DOHH2 (cell line): ENCODE results near the gene CRB3.

Experiments
- EZH2phosphoT487 ChIP-seq: fragments of 200-600 bp; sonication (generic); IDR thresholded peaks from 2 replicates; pipeline ENCODE4 v1.6.1; 2017; ENCODE audit warnings: borderline replicate concordance, mild to moderate bottlenecking, antibody characterized with exemption, low read length, moderate library complexity, mixed read lengths
- TF ChIP-seq, protein P1 (sequence below): fragments of 200-600 bp; sonication (generic); IDR thresholded peaks from one replicate; pipeline ENCODE4 v1.5.1; 2014; ENCODE audit warnings: antibody characterized with exemption, mild to moderate bottlenecking, low read depth, low read length; ENCODE audit not compliant: poor library complexity, severe bottlenecking

DNA sequence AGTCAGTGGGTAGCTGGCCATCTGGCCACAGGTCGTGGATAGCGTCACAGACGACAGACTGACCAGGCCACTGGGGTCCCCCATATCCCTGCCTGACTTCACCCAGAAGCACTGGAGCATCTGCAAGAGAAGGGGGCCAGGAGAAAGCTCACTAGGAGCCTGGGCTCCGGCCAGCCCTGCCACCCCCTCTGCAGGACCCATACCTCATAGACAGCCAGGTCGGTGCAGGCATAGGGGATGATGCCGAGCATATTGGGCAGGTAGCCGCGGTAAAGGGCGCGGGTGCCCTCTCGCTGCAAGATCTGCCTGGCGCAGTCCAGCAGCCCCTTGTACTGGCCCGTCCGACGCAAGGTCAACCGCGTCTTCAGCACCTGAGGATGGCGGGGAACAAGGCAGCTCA is 36.9 kb upstream of the CRB3 start:
- TF ChIP-seq, protein P1, sequence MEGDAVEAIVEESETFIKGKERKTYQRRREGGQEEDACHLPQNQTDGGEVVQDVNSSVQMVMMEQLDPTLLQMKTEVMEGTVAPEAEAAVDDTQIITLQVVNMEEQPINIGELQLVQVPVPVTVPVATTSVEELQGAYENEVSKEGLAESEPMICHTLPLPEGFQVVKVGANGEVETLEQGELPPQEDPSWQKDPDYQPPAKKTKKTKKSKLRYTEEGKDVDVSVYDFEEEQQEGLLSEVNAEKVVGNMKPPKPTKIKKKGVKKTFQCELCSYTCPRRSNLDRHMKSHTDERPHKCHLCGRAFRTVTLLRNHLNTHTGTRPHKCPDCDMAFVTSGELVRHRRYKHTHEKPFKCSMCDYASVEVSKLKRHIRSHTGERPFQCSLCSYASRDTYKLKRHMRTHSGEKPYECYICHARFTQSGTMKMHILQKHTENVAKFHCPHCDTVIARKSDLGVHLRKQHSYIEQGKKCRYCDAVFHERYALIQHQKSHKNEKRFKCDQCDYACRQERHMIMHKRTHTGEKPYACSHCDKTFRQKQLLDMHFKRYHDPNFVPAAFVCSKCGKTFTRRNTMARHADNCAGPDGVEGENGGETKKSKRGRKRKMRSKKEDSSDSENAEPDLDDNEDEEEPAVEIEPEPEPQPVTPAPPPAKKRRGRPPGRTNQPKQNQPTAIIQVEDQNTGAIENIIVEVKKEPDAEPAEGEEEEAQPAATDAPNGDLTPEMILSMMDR: no peak
- TF ChIP-seq EZH2phosphoT487: no peak
